KMS-11 (cell line): ENCODE measurements around the gene NUP210L.
A peak's percentile ranks its signal among the peaks of the same experiment; 100 is the strongest.

ENCODE experiments used
- H2AFZ ChIP-seq: fragments of 200-600 bp; sonication (generic); 2 replicates; pipeline ENCODE4 v1.6.1; 2016; ENCODE audit warnings: antibody characterized with exemption, mixed run types, low read depth
- H3K27ac ChIP-seq: fragments of 200-600 bp; sonication (generic); 2 replicates; pipeline ENCODE4 v1.6.1; 2016; ENCODE audit warnings: mild to moderate bottlenecking, mixed run types
- H3K27me3 ChIP-seq: fragments of 200-600 bp; sonication (generic); 2 replicates; pipeline ENCODE4 v1.6.1; 2017; ENCODE audit warnings: mild to moderate bottlenecking, low read depth, mixed run types, moderate library complexity; ENCODE audit not compliant: insufficient read depth
- H3K36me3 ChIP-seq: fragments of 200-600 bp; sonication (generic); 2 replicates; pipeline ENCODE4 v1.6.1; 2017; ENCODE audit warnings: mild to moderate bottlenecking, mixed run types; ENCODE audit not compliant: insufficient read depth
- H3K4me1 ChIP-seq: fragments of 200-600 bp; sonication (generic); 2 replicates; pipeline ENCODE4 v1.6.1; 2016; ENCODE audit warnings: mild to moderate bottlenecking, low read depth, mixed run types; ENCODE audit not compliant: poor library complexity, severe bottlenecking
- H3K4me2 ChIP-seq: fragments of 200-600 bp; sonication (generic); 2 replicates; pipeline ENCODE4 v1.7.0; 2016; ENCODE audit warnings: mild to moderate bottlenecking, mixed run types
- H3K4me3 ChIP-seq: fragments of 200-600 bp; sonication (generic); IDR thresholded peaks from 2 replicates; pipeline ENCODE4 v1.6.1; 2017; ENCODE audit warnings: low read depth, low read length, mixed read lengths; ENCODE audit not compliant: insufficient read depth
- H3K79me2 ChIP-seq: fragments of 200-600 bp; sonication (generic); 2 replicates; pipeline ENCODE4 v1.6.1; 2016; ENCODE audit warnings: low read depth, mixed run types; ENCODE audit not compliant: insufficient read depth
- H3K9ac ChIP-seq: fragments of 200-600 bp; sonication (generic); 2 replicates; pipeline ENCODE4 v1.6.1; 2016; ENCODE audit warnings: mild to moderate bottlenecking, mixed run types
- H4K20me1 ChIP-seq: fragments of 200-600 bp; sonication (generic); 2 replicates; pipeline ENCODE4 v1.6.1; 2016; ENCODE audit warnings: mild to moderate bottlenecking, mixed run types; ENCODE audit not compliant: insufficient read depth
- CTCF ChIP-seq: fragments of 200-600 bp; sonication (generic); conservative IDR thresholded peaks from 2 replicates; pipeline ENCODE4 v1.6.1; 2017; ENCODE audit warnings: low read depth, mild to moderate bottlenecking, antibody characterized with exemption, low read length, moderate library complexity, mixed read lengths

Gene NUP210L

GRCh38 chr1:153991806-153992205 is 163.1 kb downstream of the NUP210L start:
- Histone ChIP-seq H3K9ac (peak overlapping the region; percentile 89), H2AFZ (no peak overlapping the region), H3K4me1 (peaks cover 41% of the 10 kb centered on the region), H3K79me2 (peaks cover 24% of the 10 kb centered on the region), H3K27ac (peak overlapping the region; percentile 68; the same call in 1 of the 2 replicates), H3K36me3 (peaks cover 17% of the 10 kb centered on the region; the same call in 1 of the 2 replicates), H3K27me3 (no peaks in the 10 kb centered on the region; the same call in 1 of the 2 replicates), H3K4me3 (peak overlapping the region; percentile 100), H3K4me2 (peak overlapping the region; percentile 97), H4K20me1 (no peaks in the 10 kb centered on the region)
- TF ChIP-seq CTCF = no peak

- H3K79me2 ChIP-seq = peaks cover 24% of the 10 kb centered on the region
- no peak for TF ChIP-seq CTCF
- H3K4me2 ChIP-seq = peak overlapping the region; percentile 97
- H3K27ac ChIP-seq = peak overlapping the region; percentile 68
- no peaks in the 10 kb centered on the region for H4K20me1 ChIP-seq
- peaks cover 42% of the 10 kb centered on the region for H3K4me1 ChIP-seq
- H2AFZ ChIP-seq = peak overlapping the region; percentile 89; the same call in 1 of the 2 replicates
- peak overlapping the region; percentile 89 for H3K9ac ChIP-seq
- H3K27me3 ChIP-seq = no peaks in the 10 kb centered on the region; the same call in 1 of the 2 replicates
- H3K4me3 ChIP-seq = peak overlapping the region; percentile 100
- peaks cover 17% of the 10 kb centered on the region; the same call in 1 of the 2 replicates for H3K36me3 ChIP-seq
These were observed 163.7 kb downstream of the NUP210L start for GRCh38 chr1:153991151-153991630.

- peaks cover 24% of the 10 kb centered on the region for H3K79me2 ChIP-seq
- TF ChIP-seq CTCF = peak; percentile 58
- H3K4me3 ChIP-seq = peak within 1 kb of the TSS; percentile 100
- no peaks in the 10 kb centered on the region; the same call in 1 of the 2 replicates for H3K27me3 ChIP-seq
- H3K27ac ChIP-seq = peak within 1 kb of the TSS; percentile 68
- H3K4me1 ChIP-seq = peaks cover 37% of the 10 kb centered on the region
- peaks cover 17% of the 10 kb centered on the region; the same call in 1 of the 2 replicates for H3K36me3 ChIP-seq
- peak within 1 kb of the TSS; percentile 89 for H2AFZ ChIP-seq
- peak within 1 kb of the TSS; percentile 97 for H3K4me2 ChIP-seq
- H4K20me1 ChIP-seq = no peaks in the 10 kb centered on the region
- peak within 1 kb of the TSS; percentile 89 for H3K9ac ChIP-seq
These were observed 164.3 kb downstream of the NUP210L start, which contains the start of gene RPS27 for GRCh38 chr1:153990468-153991150. Gene RPS27, plus strand, starts transcription at chr1:153990762. Its CDS starts 35 bp downstream, at chr1:153990797.

- Histone ChIP-seq H2AFZ (peak overlapping the region; percentile 84), H3K79me2 (peaks cover 19% of the 10 kb centered on the region), H3K4me3 (peak overlapping the region; percentile 95), H3K4me1 (peaks cover 27% of the 10 kb centered on the region), H3K36me3 (peaks cover 12% of the 10 kb centered on the region; the same call in 1 of the 2 replicates), H4K20me1 (no peaks in the 10 kb centered on the region), H3K27me3 (peaks cover 8% of the 10 kb centered on the region; the same call in 1 of the 2 replicates), H3K27ac (peak overlapping the region; percentile 71), H3K4me2 (peak overlapping the region; percentile 59), H3K9ac (peak overlapping the region; percentile 35; the same call in 1 of the 2 replicates)
- TF ChIP-seq CTCF = no peak
These were observed 167.3 kb downstream of the NUP210L start for GRCh38 chr1:153987621-153988020.
